Measurements from ENCODE around the gene TMEM86B. TPM values are rescaled to one million over a fixed set of nuclear protein-coding genes. Genes with fewer than 3 reads are reported as not detected.

Gene TMEM86B
- total RNA-seq, 1 donor from 2014 or later: 4.3 TPM

- TF ChIP-seq, protein P1, sequence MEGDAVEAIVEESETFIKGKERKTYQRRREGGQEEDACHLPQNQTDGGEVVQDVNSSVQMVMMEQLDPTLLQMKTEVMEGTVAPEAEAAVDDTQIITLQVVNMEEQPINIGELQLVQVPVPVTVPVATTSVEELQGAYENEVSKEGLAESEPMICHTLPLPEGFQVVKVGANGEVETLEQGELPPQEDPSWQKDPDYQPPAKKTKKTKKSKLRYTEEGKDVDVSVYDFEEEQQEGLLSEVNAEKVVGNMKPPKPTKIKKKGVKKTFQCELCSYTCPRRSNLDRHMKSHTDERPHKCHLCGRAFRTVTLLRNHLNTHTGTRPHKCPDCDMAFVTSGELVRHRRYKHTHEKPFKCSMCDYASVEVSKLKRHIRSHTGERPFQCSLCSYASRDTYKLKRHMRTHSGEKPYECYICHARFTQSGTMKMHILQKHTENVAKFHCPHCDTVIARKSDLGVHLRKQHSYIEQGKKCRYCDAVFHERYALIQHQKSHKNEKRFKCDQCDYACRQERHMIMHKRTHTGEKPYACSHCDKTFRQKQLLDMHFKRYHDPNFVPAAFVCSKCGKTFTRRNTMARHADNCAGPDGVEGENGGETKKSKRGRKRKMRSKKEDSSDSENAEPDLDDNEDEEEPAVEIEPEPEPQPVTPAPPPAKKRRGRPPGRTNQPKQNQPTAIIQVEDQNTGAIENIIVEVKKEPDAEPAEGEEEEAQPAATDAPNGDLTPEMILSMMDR (IDR thresholded peaks at IDR 0.05): no peak
- H3K27me3 ChIP-seq: no peaks in the 10 kb centered on the region
- no peaks in the 10 kb centered on the region for H3K4me1 ChIP-seq
- H3K4me3 ChIP-seq: no peak overlapping the region
- intact Hi-C loops (cut with DNase I): no loop called here
- ATAC-seq (no peak), DNase-seq (no peak)
- H3K27ac ChIP-seq: no peak overlapping the region
- H3K9me3 ChIP-seq: no peaks in the 10 kb centered on the region
- H3K36me3 ChIP-seq: peaks cover 75% of the 10 kb centered on the region
These were observed 1.8 kb upstream of the TMEM86B start for GRCh38 chr19:55230329-55230728.

GRCh38 chr19:55229789-55230182 lies 1.2 kb upstream of the TMEM86B start:
- H3K27ac ChIP-seq: no peak overlapping the region
- H3K36me3 ChIP-seq: peaks cover 70% of the 10 kb centered on the region
- H3K9me3 ChIP-seq: no peaks in the 10 kb centered on the region
- no peak for ATAC-seq
- intact Hi-C loops (cut with DNase I): no loop called here
- TF ChIP-seq, protein P1 (IDR thresholded peaks at IDR 0.05): no peak
- H3K4me3 ChIP-seq: no peak overlapping the region
- no peak for DNase-seq
- H3K4me1 ChIP-seq: no peaks in the 10 kb centered on the region
- no peaks in the 10 kb centered on the region for H3K27me3 ChIP-seq

- Histone ChIP-seq H3K9me3 (no peaks in the 10 kb centered on the region), H3K27me3 (no peaks in the 10 kb centered on the region), H3K4me3 (no peak overlapping the region), H3K27ac (no peak overlapping the region), H3K36me3 (peaks cover 65% of the 10 kb centered on the region), H3K4me1 (no peaks in the 10 kb centered on the region)
- ATAC-seq (no peak), DNase-seq (no peak)
- TF ChIP-seq, protein P1 (IDR thresholded peaks at IDR 0.05): no peak
- intact Hi-C loops (cut with DNase I): no loop called here
These were observed 704 bp upstream of the TMEM86B start for GRCh38 chr19:55229145-55229788.

- intact Hi-C loops (cut with DNase I): no loop called here
- H3K4me3 ChIP-seq: no peak overlapping the region
- TF ChIP-seq, protein P1 (IDR thresholded peaks at IDR 0.05): no peak
- H3K4me1 ChIP-seq: no peaks in the 10 kb centered on the region
- ATAC-seq (no peak), DNase-seq (no peak)
- no peak overlapping the region for H3K27ac ChIP-seq
- H3K27me3 ChIP-seq: no peaks in the 10 kb centered on the region
- H3K9me3 ChIP-seq: no peaks in the 10 kb centered on the region
- H3K36me3 ChIP-seq: peaks cover 52% of the 10 kb centered on the region
These were observed 560 bp downstream of the TMEM86B start for GRCh38 chr19:55228015-55228391.

GRCh38 chr19:55227241-55228014 lies 1.1 kb downstream of the TMEM86B start:
- intact Hi-C loops (cut with DNase I): no loop called here
- no peaks in the 10 kb centered on the region for H3K27me3 ChIP-seq
- DNase-seq (no peak), ATAC-seq (peak; percentile 1)
- TF ChIP-seq, protein P1 (IDR thresholded peaks at IDR 0.05): no peak
- peaks cover 47% of the 10 kb centered on the region for H3K36me3 ChIP-seq
- no peak overlapping the region for H3K27ac ChIP-seq
- H3K4me3 ChIP-seq: no peak overlapping the region
- no peaks in the 10 kb centered on the region for H3K4me1 ChIP-seq
- H3K9me3 ChIP-seq: no peaks in the 10 kb centered on the region
